ENCODE results near the gene WLS. TPM values are rescaled to one million over a fixed set of nuclear protein-coding genes. Genes with fewer than 3 reads are reported as not detected.

WLS gene
- total RNA-seq, 1 donor from 2014 or later = 99.6 TPM

- no peaks in the 10 kb centered on the region for H3K9me3 Mint-ChIP-seq (ENCODE audit: unreplicated experiment)
- TF ChIP-seq CTCF (IDR thresholded peaks at IDR 0.05; ENCODE audit: unreplicated experiment) = no peak
- no peaks in the 10 kb centered on the region for H3K36me3 Mint-ChIP-seq (ENCODE audit: low read depth, unreplicated experiment)
- no peak overlapping the region for H3K4me3 Mint-ChIP-seq (ENCODE audit: unreplicated experiment)
- H3K4me1 Mint-ChIP-seq (ENCODE audit: unreplicated experiment) = peaks cover 25% of the 10 kb centered on the region
- peaks cover 12% of the 10 kb centered on the region for H3K27me3 Mint-ChIP-seq (ENCODE audit: unreplicated experiment)
- H3K27ac Mint-ChIP-seq (ENCODE audit: unreplicated experiment) = no peak overlapping the region
- no peak for DNase-seq (ENCODE audit: low spot score)
Measured at GRCh38 chr1:68234094-68234493, 1.8 kb upstream of the WLS start.

DNA sequence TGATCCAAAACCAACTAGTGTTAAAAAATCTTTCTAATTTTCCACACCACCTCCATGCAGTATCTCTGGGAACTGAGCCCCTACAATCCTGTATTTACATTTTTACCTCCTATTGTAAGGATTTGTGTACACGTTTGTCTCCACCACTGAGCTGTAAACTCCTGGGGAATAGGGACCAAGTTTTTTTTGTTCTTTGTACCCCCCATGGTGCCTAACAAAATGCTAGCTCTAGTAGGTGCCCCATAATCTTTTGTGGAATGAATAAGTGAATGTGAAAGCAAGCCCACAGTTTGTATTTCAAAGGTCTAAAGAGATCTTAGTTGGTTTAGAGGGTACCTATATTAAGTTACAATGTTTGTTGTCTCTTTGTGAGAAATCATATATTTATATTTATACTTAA is 879 bp upstream of the WLS start:
- TF ChIP-seq CTCF (IDR thresholded peaks at IDR 0.05; ENCODE audit: unreplicated experiment) = no peak
- H3K9me3 Mint-ChIP-seq (ENCODE audit: unreplicated experiment) = no peaks in the 10 kb centered on the region
- H3K4me3 Mint-ChIP-seq (ENCODE audit: unreplicated experiment) = peak overlapping the region; percentile 94
- H3K27ac Mint-ChIP-seq (ENCODE audit: unreplicated experiment) = no peak overlapping the region
- H3K36me3 Mint-ChIP-seq (ENCODE audit: low read depth, unreplicated experiment) = no peaks in the 10 kb centered on the region
- H3K27me3 Mint-ChIP-seq (ENCODE audit: unreplicated experiment) = peaks cover 12% of the 10 kb centered on the region
- peaks cover 27% of the 10 kb centered on the region for H3K4me1 Mint-ChIP-seq (ENCODE audit: unreplicated experiment)
- DNase-seq (ENCODE audit: low spot score) = no peak

DNA sequence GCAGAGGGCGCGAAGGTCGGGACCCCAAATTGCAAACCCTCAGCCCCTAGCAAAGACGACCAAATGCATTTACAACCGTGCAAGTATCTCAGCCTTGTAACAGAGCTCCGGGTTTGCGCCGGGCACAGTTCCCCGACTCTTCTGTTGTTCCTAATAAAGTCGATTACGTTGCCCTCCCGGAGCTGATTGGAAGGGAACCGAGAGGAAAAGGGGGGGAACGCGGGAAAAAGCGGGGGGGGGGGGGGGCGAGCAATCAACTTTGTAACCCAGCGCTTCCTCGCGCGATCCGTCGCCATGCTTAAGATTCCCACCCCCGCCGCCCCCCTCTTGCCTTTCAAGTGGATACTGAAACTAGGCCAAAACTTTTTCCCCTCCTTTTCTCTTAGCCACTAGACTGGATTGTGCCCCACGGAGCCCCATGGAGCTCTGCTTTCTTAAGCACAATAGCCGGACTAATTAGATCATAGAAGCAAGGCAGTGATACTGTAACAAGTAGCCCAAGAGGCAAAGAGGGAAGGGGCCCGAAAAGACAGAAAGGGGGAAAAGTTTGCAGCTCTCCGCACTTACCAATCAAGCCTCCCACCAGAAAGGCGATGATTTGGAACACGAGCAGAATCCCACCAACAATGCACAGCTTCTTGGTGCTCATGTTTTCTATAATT is 565 bp downstream of the WLS start:
- Mint-ChIP-seq H3K9me3 (ENCODE audit: unreplicated experiment) (no peaks in the 10 kb centered on the region), H3K4me3 (ENCODE audit: unreplicated experiment) (peak overlapping the region; percentile 94), H3K4me1 (ENCODE audit: unreplicated experiment) (peaks cover 29% of the 10 kb centered on the region), H3K27ac (ENCODE audit: unreplicated experiment) (peak overlapping the region; percentile 42), H3K27me3 (ENCODE audit: unreplicated experiment) (peaks cover 12% of the 10 kb centered on the region), H3K36me3 (ENCODE audit: low read depth, unreplicated experiment) (no peaks in the 10 kb centered on the region)
- peak; percentile 23 for DNase-seq (ENCODE audit: low spot score)
- TF ChIP-seq CTCF (IDR thresholded peaks at IDR 0.05; ENCODE audit: unreplicated experiment) = no peak

DNA sequence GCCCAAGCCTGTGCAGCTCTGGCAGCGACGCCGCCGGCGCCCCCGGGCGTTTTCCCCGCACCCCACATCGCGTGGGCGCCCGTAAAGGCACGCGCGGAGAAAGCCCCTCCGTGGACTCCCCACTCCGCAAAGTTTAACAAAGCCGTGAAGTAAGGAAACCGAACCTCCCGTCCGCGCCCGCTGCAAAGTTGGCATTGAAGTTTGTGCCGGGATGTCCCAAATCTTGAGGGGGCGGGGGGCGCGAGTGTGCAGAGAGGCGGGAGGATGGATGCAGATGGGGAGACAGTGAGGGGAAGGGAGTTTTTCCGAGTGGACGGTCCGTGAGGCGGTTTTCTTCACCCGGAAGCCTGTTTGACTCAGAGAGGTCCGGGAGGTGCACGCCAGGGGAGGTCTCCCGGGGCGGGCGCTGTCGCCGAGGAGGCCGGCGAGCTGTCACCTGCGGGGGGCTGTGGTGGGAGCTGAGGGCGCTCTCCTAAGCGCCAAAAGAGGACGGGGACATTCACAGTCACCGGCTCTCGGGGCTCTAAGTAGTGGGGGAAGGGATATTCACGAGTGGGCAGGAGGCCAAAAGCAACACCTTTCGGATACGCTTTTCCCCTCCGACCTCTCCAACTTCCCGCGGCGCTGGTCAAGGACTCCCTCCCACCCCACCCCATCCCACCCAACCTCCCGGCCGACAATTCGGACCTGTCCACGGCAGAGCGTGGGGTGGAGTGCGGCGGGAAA is 1.3 kb downstream of the WLS start:
- Mint-ChIP-seq H3K27me3 (ENCODE audit: unreplicated experiment) (peaks cover 12% of the 10 kb centered on the region), H3K9me3 (ENCODE audit: unreplicated experiment) (no peaks in the 10 kb centered on the region), H3K4me1 (ENCODE audit: unreplicated experiment) (peaks cover 33% of the 10 kb centered on the region), H3K4me3 (ENCODE audit: unreplicated experiment) (peak overlapping the region; percentile 94), H3K36me3 (ENCODE audit: low read depth, unreplicated experiment) (no peaks in the 10 kb centered on the region), H3K27ac (ENCODE audit: unreplicated experiment) (peak overlapping the region; percentile 61)
- DNase-seq (ENCODE audit: low spot score) = peak; percentile 20
- no peak for TF ChIP-seq CTCF (IDR thresholded peaks at IDR 0.05; ENCODE audit: unreplicated experiment)

DNA sequence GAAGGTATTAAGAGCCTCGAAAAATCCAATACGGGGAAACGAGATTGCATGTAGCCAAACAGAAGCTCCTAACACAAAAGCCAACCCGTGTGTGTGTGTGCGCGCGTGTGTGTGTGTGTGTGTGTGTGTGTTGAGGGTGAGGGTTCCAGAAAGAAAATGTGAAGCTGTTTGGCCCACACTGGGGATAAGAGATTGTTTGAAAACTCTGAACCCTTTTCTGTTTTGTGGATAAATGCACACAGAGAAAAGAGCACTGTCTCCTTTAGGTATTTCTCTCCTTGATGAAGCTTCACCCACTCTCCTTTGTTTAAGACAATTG is 1.9 kb downstream of the WLS start:
- Mint-ChIP-seq H3K27ac (ENCODE audit: unreplicated experiment) (no peak overlapping the region), H3K36me3 (ENCODE audit: low read depth, unreplicated experiment) (no peaks in the 10 kb centered on the region), H3K9me3 (ENCODE audit: unreplicated experiment) (no peaks in the 10 kb centered on the region), H3K4me3 (ENCODE audit: unreplicated experiment) (peak overlapping the region; percentile 94), H3K4me1 (ENCODE audit: unreplicated experiment) (peaks cover 33% of the 10 kb centered on the region), H3K27me3 (ENCODE audit: unreplicated experiment) (peaks cover 12% of the 10 kb centered on the region)
- no peak for TF ChIP-seq CTCF (IDR thresholded peaks at IDR 0.05; ENCODE audit: unreplicated experiment)
- peak; percentile 29 for DNase-seq (ENCODE audit: low spot score)

All from endothelial cell (in vitro differentiated cells).